Activated T-helper 9 cell treated with anti-CD3 and anti-CD28 coated beads, Interleukin-2, amount 50 U/mL, for 16 hours (primary cell): ENCODE results near the gene RXRG.
A peak's percentile ranks its signal among the peaks of the same experiment; 100 is the strongest.

Experiments used
- DNase-seq: peaks from one replicate; pipeline ENCODE4 v3.0.0-alpha.2; 2020; ENCODE audit warnings: low read depth

RXRG gene

GRCh38 chr1:165409657-165410358 is 35.1 kb downstream of the RXRG start:
- DNase-seq, result no peak

DNA sequence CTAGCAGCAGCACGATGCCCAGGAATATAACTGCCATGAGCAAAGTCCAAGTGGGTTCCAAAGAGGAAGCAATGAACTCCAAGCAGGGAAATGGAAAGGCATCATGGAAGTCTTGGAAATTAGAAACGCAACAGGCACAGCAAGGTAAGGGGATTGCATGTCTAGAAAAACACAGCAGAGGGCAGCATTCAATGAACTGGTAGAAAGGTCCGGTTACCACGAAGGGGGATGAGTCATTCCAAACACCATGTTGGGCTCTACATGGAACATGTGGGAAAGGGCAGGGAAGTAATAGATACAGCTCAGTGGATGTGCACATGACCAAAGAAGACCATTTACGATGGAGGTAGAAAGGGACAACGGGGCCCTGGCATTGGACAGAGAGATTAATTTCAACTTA is 36.4 kb downstream of the RXRG start:
- DNase-seq, result no peak

GRCh38 chr1:165407398-165407797 is 37.5 kb downstream of the RXRG start:
- no peak for DNase-seq

- no peak for DNase-seq
These were observed 41.0 kb downstream of the RXRG start for GRCh38 chr1:165403835-165404482.

DNA sequence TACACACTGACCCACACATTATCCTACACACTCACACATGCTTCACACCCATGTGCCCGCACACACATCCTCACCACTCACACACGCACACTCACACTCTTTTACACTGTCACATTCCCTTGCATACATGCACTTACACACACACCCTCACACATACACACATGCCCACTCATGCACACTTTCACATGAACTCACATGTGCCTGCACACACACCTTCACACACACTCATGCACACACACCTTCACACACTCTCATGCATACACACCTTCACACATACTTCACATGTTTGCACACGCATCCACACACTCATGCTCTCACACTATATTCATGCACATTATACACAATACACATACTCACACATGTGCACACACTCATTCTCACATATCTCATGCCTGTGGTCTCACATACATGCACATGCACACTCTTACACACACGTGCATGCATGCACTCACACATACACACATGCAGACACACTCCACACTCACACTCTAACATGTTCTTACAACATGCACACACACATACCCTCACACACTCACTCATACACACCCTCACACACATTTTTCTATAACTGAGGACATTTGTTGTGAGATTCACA is 42.3 kb downstream of the RXRG start:
- DNase-seq, result no peak

DNA sequence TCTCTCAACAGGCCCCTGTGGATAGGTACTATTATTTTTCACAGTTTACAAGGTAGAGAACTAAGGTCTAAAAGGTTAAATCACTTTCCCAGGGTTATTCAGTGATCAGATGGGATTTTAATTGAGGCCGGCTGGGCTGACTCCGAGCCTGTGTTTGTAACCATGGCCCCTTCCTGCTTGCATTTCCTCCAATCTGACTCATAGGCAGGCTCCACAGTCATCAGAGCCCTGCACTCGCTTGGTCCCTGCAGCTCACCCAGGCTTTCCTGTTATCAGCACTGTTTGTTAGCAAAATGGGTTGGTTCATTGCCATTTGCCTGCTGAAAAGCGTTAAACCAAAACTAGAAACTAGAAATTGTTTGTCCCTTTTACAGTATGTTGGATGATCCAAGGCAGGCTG is 47.0 kb downstream of the RXRG start:
- no peak for DNase-seq

- DNase-seq, result no peak
These were observed 49.0 kb downstream of the RXRG start for GRCh38 chr1:165395901-165396300.

DNA sequence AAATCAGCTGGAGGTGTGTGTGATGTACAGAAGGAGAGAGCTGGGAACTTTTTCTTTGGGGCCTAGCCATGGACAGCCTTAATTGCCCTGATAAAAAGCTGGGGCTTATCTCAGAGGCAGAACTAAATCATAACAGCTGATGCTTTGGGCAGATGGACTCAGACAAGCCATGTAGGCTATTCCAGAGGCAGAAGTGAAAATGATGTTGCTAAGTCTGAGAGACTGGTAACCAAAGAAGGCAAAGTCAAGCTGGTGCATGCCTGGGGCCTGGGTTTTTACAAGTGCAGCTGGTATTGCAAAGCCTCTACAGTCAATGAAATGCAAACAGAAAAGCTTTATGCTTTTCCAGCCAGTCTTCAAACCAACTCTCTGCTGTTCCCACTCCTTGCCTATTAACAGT is 49.4 kb downstream of the RXRG start:
- no peak for DNase-seq

DNA sequence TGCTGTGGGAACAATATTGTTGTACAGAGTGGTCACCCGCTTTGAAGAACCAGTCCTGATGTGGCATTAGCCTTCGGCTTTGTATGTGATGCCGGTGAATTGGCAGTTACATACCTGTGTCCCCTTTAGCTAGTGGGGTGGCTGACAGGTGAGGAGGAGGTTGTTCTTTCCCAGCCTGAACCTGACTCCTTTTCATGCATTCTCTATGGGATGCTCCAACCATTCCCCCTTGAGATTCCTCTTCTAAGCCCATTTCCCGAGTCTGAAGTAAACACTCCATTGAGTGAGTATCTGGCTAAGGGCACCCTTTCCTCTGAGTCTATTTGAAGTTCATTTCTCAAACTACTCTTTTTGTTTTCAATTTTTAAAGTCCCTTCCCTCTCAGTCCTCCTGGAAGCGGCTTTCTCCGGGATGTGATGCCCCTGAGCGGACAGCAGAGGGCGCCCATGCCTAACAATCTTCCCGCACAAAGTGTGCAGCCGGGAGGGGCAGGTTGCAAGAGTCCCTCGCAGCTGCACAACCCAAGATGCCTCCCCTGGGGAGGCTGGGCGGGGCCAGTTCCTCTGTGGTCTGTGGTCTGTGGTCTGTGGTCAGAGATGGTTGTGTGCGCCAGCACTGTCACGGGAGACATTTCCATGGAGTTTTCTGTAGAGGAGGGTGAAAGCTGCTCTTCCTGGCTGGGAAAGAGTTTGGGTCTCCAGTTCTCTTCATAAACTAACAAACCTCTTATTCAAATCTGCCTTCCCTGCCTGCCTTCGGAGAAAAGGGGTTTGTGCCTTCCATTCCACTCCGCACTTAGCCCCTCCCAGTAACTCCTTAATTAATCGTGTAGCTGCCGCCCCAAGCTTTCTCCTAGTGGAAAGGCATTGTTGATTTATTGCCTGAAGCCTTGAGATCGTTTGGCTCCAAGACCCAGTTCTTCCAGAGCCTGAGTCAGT is 52.0 kb downstream of the RXRG start:
- DNase-seq, result peak; percentile 81

GRCh38 chr1:165389609-165390008 is 55.3 kb downstream of the RXRG start:
- DNase-seq, result no peak

DNA sequence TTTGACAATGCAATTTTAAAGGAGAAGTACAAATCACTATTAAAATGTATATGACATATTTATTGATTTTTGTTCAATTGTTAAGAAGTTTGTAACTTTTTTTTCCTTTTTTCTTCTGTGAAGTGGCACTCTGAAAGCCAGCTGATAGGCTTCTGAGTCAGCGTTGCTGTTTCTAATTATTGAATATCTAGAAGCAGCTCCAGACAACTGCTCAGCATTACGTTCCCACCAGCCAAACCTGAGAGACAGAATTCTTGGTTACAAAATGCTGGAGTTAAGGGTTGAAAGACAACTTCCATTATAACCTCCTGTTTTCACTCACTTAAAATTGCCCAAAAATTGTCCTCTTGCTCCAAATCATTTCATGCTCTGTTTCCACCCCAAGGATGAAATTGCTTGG is 57.0 kb downstream of the RXRG start:
- no peak for DNase-seq

- DNase-seq, result no peak
These were observed 57.4 kb downstream of the RXRG start for GRCh38 chr1:165387505-165387904.

GRCh38 chr1:165383599-165384405 is 61.1 kb downstream of the RXRG start:
- DNase-seq, result no peak

DNA sequence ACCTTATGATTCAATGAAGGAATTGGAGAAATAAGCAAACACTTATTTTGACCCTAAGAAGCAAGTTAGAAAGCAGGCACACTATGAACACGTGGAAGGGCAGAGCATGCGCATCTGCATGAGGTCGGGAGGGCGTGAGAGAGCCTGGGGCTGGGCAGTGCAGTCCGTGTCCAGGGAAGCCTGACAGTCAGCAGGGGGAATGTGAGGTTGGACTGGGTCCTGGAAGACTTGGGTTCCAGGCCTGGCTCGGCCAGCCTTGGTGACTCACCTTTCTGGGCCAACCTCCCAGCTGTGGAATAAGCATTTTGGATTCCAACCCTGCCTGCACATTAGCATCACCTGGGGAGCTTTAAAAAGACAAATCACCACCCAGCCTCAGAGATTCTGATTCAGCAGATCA is 61.9 kb downstream of the RXRG start:
- DNase-seq, result no peak

DNA sequence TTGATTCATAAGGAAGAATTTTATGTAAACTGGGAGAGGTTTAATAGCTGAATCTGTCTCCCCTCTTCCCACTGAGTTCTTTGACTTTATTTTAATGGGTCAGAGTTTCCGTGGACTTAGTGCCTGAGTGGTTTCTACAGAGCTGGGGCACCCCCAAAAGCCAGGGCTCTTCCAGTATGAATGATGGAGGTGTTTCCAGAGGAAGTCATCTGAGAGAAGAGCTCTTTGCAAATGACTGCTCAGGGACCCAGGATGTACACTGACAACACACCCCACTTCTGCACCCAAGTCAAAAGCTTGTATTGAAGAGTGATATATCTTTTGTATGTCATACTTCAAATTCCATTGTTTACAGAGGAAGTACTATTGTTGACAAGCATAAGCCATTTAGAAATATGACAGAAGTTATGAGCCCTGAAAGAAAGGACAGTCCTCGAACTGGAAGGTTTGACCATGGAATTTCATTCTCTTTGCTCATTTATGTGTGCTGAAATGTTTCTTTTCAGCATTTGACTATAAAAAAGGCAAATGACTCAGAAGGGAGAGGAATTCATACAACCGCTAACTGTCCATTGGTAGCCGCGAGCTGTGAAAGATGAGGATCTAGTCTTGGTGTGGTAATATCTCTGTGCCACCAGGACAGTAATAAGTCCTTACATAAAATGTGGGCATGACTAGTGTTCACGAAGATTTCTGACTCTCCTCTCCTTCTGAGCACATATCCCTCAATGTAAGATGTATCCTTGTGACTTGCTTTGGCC is 63.0 kb downstream of the RXRG start:
- no peak for DNase-seq

- no peak for DNase-seq
These were observed 68.1 kb downstream of the RXRG start for GRCh38 chr1:165376811-165377311.

- DNase-seq, result no peak
These were observed 68.7 kb downstream of the RXRG start for GRCh38 chr1:165376041-165376810.

- no peak for DNase-seq
These were observed 69.3 kb downstream of the RXRG start for GRCh38 chr1:165375623-165376022.

DNA sequence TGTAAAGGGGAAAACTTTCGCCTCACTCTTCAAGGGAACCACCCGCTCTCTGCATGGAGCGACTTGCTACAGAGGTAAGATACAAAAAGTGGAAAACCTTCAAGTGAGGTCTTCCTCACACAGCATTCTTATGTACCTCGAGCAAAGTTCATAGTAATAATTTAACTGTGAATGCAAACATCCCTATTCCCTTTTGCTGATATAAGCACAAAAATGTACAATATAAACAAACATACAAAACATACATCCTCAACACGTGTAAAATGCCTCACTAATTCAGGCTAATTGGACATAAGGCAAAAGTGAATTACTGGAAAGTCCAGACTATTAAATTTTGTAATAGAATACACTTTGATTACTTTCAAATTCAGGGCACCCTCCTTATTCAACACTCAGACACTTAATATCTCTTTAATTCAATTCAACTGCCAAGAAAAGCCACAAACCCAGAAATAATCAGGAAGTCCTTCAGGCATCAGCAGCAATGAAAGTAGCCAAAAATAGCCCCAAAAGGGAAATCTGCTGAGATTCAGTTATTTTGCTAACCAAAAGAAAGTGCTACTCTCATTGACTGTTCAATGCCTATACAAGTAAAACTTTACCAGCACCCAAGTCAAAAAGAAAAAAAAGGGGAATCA is 73.2 kb downstream of the RXRG start:
- no peak for DNase-seq
